Left lung (tissue), 10 donors: Measurements from ENCODE around the gene REEP6. TPM values are rescaled to one million over a fixed set of nuclear protein-coding genes. Genes with fewer than 3 reads are reported as not detected.
A peak's percentile ranks its signal among the peaks of the same experiment; 100 is the strongest.

Experiments used
- ATAC-seq: fragments of 200-7000 bp; cut with Tn5 transposase; one replicate; pipeline ENCODE4 v1.9.1; 2020; ENCODE audit warnings: moderate library complexity
- DNase-seq, 4 donors: peaks; one replicate each; pipeline ENCODE4 v3.0.0-alpha.2; 2013 to 2020
- H3K27ac ChIP-seq, 2 donors: fragments of 200-600 bp; sonication (generic) in 1 of 2; one replicate each; pipeline versions ENCODE4 v1.5.0 to v1.8.0; 2020 to 2021
- H3K27me3 ChIP-seq, 2 donors: fragments of 200-600 bp; sonication (generic) in 1 of 2; one replicate each; pipeline versions ENCODE4 v1.5.0 to v1.8.0; 2020 to 2021
- H3K36me3 ChIP-seq, 2 donors: fragments of 200-600 bp; sonication (generic) in 1 of 2; one replicate each; pipeline versions ENCODE4 v1.5.0 to v1.8.0; 2020 to 2021
- H3K4me1 ChIP-seq, 2 donors: fragments of 200-600 bp; one replicate each; pipeline ENCODE4 v1.8.0; 2021
- H3K4me3 ChIP-seq, 2 donors: fragments of 200-600 bp; sonication (generic) in 1 of 2; one replicate each; pipeline versions ENCODE4 v1.5.0 to v1.8.0; 2020 to 2021; ENCODE audit warnings: mild to moderate bottlenecking in 1 of 2
- H3K9me3 ChIP-seq, 2 donors: fragments of 200-600 bp; sonication (generic) in 1 of 2; one replicate each; pipeline versions ENCODE4 v1.5.0 to v1.8.0; 2020 to 2021
- intact Hi-C, 2 donors: fragments of 100-400 bp; cut with DNase I; formaldehyde crosslinking; loops; one replicate each; pipeline versions ENCODE4 v1.11.2 to v1.14.2; 2022
- polyA plus RNA-seq, 6 donors: library from polyadenylated mRNA; unstranded; fragments of 120-200 nt; gene quantifications; one replicate each; pipeline ENCODE4 v1.2.1, GENCODE V29; 2013; ENCODE audit not compliant: insufficient read length in 6 of 6
- total RNA-seq, 2 donors: library from RNA; stranded (reverse); fragmentation: NEBNext Ultra II Directional; extraction: Animal tissue kit (Norgen Biotek cat#: 25700); gene quantifications; one replicate each; pipeline ENCODE4 v1.2.1, GENCODE V29; 2021
- TF ChIP-seq, protein P1 (sequence below), 2 donors: fragments of 200-600 bp; sonication (generic) in 1 of 2; IDR thresholded peaks; one replicate each; pipeline versions ENCODE4 v1.5.0 to v1.8.0; 2021; ENCODE audit warnings: antibody characterized with exemption in 2 of 2
- donor health status: DM: no; HTN: yes; CAD: no.
- donor health status: DM: no; HTN: no; CAD: no.

Gene REEP6
- total and polyA plus RNA-seq, 8 donors: 1.6 to 5.9 (median 3.7) TPM

DNA sequence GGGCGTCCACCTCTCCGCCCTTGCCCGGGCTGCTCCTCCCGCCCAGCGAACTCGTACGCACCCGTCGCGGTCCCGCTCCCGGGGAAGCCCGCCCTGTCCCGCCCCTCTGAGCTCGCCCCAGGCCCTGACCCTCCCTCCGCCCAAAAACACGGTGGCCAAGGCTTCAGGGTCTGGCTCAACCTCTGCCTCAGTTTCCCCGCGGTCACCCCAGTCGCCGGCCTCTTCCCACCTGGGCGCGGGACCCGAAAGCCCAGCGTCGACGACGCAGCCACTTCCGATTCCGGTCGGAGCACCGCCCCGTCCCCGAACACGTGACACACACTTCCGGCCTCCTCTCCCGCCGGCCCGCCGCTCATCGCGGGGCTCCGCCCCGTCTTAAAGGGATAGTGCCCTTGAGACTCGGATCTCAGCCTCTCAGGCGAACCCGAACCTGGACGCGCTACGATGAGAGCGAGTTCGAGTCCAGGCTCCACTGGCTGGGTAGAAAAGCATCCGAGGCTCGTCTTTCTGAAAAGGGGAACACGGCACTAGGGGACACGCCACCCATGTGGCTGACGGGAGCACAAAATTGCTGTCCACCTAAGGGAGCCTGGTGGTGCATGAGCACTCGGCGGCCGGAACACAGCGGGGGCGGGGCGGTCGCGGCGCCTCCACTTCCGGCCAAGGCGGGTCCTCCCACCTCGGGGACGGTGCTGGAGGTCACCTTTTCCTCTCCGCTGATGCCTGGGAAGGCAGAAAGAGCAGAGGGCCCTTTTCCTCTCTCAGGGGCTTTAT lies 11.9 kb upstream of the REEP6 start, which contains the start of gene C19orf25:
C19orf25 (minus strand) TSS at position 282 of the 774 bp plus-strand sequence. CDS start 312 bp downstream, outside the sequence.
- no peaks in the 10 kb centered on the region for H3K9me3 ChIP-seq
- DNase-seq (peak; percentile 86 to 99 (median 95)), ATAC-seq (peak; percentile 98)
- peak within 1 kb of the TSS; percentile 96 to 99 for H3K4me3 ChIP-seq
- peaks cover 4 to 22% of the 10 kb centered on the region in 2 donors for H3K4me1 ChIP-seq
- H3K27ac ChIP-seq: peak within 1 kb of the TSS; percentile 41 to 83
- peaks cover 0 to 3% of the 10 kb centered on the region in 2 donors for H3K27me3 ChIP-seq
- intact Hi-C loops: no loop called here
- TF ChIP-seq, protein P1, sequence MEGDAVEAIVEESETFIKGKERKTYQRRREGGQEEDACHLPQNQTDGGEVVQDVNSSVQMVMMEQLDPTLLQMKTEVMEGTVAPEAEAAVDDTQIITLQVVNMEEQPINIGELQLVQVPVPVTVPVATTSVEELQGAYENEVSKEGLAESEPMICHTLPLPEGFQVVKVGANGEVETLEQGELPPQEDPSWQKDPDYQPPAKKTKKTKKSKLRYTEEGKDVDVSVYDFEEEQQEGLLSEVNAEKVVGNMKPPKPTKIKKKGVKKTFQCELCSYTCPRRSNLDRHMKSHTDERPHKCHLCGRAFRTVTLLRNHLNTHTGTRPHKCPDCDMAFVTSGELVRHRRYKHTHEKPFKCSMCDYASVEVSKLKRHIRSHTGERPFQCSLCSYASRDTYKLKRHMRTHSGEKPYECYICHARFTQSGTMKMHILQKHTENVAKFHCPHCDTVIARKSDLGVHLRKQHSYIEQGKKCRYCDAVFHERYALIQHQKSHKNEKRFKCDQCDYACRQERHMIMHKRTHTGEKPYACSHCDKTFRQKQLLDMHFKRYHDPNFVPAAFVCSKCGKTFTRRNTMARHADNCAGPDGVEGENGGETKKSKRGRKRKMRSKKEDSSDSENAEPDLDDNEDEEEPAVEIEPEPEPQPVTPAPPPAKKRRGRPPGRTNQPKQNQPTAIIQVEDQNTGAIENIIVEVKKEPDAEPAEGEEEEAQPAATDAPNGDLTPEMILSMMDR (IDR thresholded peaks at IDR 0.05): no peak
- H3K36me3 ChIP-seq: peaks cover 0 to 34% of the 10 kb centered on the region in 2 donors

DNA sequence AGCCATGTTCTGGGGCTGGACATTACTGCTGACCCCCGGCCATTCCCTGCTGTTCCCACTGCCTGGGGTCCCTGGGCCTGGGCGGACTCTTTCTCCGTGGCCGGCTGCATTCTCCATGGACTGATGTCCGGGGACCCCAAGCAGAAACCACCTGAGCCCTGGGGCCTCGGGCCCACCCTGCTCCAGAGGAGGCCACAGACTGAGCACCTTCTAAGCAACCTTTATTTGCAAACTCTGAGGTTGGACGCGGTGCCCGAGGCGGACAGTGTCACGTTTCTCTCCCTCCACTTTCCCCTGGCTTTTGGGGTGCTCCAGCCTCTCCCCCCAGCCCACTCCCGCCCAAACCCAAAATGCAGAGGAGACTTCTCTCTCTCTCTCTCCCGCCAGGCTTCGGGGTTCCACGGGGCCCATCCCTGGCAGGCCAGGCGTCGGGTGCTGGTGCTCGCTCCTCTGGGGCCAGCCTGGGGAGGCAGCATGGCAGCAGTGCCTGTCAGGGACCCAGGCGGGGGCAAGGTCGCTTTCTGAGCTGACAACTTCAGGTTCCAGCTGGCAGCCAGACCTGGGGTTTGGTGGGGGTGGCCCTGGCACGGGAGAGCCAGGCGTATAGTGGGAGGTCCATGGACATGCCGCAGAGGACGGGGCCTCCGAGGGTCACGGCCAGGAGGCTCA lies 9.6 kb upstream of the REEP6 start:
- intact Hi-C loops: no loop called here
- no peak overlapping the region for H3K27ac ChIP-seq
- no peak for ATAC-seq
- H3K36me3 ChIP-seq: peaks cover 0 to 12% of the 10 kb centered on the region in 2 donors
- TF ChIP-seq, protein P1 (IDR thresholded peaks at IDR 0.05): no peak
- DNase-seq: peak in 1 of 4 donors; percentile 67
- no peaks in the 10 kb centered on the region for H3K9me3 ChIP-seq
- no peaks in the 10 kb centered on the region for H3K27me3 ChIP-seq
- peaks cover 4 to 22% of the 10 kb centered on the region in 2 donors for H3K4me1 ChIP-seq
- no peak overlapping the region for H3K4me3 ChIP-seq

DNA sequence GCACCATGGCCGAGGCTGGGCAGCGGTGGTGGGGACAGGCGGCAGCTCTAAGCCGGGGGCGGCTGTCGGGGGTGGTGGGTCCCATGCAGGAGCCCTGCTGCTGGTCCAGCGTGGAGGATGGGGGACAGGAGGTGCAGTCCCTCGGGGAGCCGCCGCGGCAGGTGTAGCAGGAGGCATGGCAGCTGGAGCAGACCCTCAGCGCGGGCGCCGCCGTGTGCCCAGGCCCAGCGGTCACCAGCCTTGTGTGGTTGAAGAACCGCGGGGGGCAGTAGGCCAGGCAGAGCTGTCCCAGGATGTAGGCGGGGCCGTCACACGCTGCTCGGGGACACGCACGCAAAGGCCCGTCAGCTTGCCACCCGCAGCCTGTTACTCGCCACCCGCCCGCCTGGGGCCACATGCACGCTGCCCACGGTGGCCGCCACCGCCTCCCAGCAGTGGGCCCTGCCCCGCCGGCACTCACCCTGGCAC lies 9.1 kb upstream of the REEP6 start:
- intact Hi-C loops: no loop called here
- no peaks in the 10 kb centered on the region for H3K9me3 ChIP-seq
- peaks cover 4 to 22% of the 10 kb centered on the region in 2 donors for H3K4me1 ChIP-seq
- no peaks in the 10 kb centered on the region for H3K27me3 ChIP-seq
- TF ChIP-seq, protein P1 (IDR thresholded peaks at IDR 0.05): no peak
- H3K27ac ChIP-seq: no peak overlapping the region
- DNase-seq (peak in 1 of 4 donors; percentile 76), ATAC-seq (no peak)
- H3K4me3 ChIP-seq: no peak overlapping the region
- peaks cover 0 to 6% of the 10 kb centered on the region in 2 donors for H3K36me3 ChIP-seq

DNA sequence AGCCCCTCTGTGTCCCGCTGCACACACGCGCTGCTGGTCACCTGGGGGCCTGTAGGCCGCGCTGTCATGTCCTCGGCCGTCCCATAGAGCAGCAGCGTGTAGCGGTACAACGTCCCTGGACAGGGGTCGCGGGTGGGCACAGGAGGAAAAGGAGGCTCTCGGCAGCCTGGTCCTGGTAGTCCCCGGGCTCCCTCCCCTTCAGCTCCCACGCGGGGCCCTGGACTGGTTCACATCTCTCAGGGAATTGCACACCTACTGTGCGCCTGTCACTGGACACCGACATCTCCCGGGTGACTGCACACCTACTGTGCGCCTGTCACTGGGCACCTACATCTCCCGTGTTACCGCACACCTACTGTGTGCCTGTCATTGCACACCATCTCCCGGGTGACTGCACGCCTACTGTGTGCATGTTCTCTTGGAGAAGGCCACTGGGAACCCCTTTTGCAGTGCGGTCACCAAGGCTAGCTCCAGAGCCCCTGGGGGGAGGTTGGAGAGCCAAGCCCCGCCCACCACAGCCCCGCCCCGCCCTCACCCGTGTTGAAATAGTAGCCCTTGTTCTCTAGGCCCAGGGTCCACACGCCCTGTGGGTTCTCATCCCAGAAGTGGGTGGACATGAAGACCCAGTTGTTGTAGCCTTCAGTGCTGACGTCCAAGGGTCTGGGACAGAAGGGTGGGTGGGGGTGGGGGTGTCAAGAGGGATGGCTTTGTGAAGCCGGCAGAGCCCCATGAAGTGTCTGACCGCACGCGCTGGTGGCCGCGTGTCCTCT lies 8.4 kb upstream of the REEP6 start:
- ATAC-seq: no peak
- no peaks in the 10 kb centered on the region for H3K9me3 ChIP-seq
- DNase-seq: no peak
- intact Hi-C loops: no loop called here
- H3K27me3 ChIP-seq: no peaks in the 10 kb centered on the region
- H3K4me1 ChIP-seq: peaks cover 4 to 16% of the 10 kb centered on the region in 2 donors
- no peaks in the 10 kb centered on the region for H3K36me3 ChIP-seq
- TF ChIP-seq, protein P1 (IDR thresholded peaks at IDR 0.05): no peak
- no peak overlapping the region for H3K27ac ChIP-seq
- H3K4me3 ChIP-seq: no peak overlapping the region
